Naive B cell (primary cell): ENCODE data around the gene GPX6. TPM values are rescaled to one million over a fixed set of nuclear protein-coding genes. Genes with fewer than 3 reads are reported as not detected.
"Not testable (repeated sequence)": the region's sequence is repeated elsewhere in the genome, so short reads cannot be mapped to it uniquely, and the experiment has no call there.

Experiments
- ATAC-seq, 2 donors: fragments of 150-1000 bp; cut with Tn5 transposase; 2 replicates each; pipeline ENCODE4 v1.10.0; 2021; ENCODE audit warnings: low read depth in 2 of 2, mild to moderate bottlenecking in 2 of 2, moderate library complexity in 2 of 2
- DNase-seq: peaks from one replicate; pipeline ENCODE4 v3.0.0; 2022
- H3K27ac Mint-ChIP-seq, 6 donors: one replicate each; pipeline ENCODE4 v1.8.0; 2020 to 2022; ENCODE audit warnings: mild to moderate bottlenecking in 6 of 6, mixed read lengths in 6 of 6, moderate library complexity in 5 of 6, inconsistent platforms in 2 of 6
- H3K27me3 Mint-ChIP-seq, 3 donors: one replicate each; pipeline ENCODE4 v1.8.0; 2021 to 2022; ENCODE audit warnings: mixed read lengths in 3 of 3, mild to moderate bottlenecking in 1 of 3
- H3K36me3 Mint-ChIP-seq, 2 donors: one replicate each; pipeline ENCODE4 v1.8.0; 2020 to 2022; ENCODE audit warnings: mixed read lengths in 2 of 2, inconsistent platforms in 1 of 2, mild to moderate bottlenecking in 1 of 2
- H3K4me1 Mint-ChIP-seq, 3 donors: one replicate each; pipeline ENCODE4 v1.8.0; 2020 to 2022; ENCODE audit warnings: mixed read lengths in 3 of 3, inconsistent platforms in 1 of 3, mild to moderate bottlenecking in 1 of 3, moderate library complexity in 1 of 3
- H3K4me3 Mint-ChIP-seq, 8 donors: one replicate each; pipeline ENCODE4 v1.8.0; 2020 to 2022; ENCODE audit warnings: mild to moderate bottlenecking in 8 of 8, mixed read lengths in 8 of 8, moderate library complexity in 8 of 8, inconsistent platforms in 2 of 8
- H3K9me3 Mint-ChIP-seq, 7 donors: one replicate each; pipeline ENCODE4 v1.8.0; 2020 to 2022; ENCODE audit warnings: mixed read lengths in 7 of 7, mild to moderate bottlenecking in 5 of 7, inconsistent platforms in 2 of 7, moderate library complexity in 1 of 7
- polyA plus RNA-seq, 6 donors: library from polyadenylated mRNA; unstranded; fragments of 300-500 nt; fragmentation: Illumina TruSeq; gene quantifications; one replicate each; pipeline ENCODE4 v1.2.3, GENCODE V29; 2021; ENCODE audit warnings: low read depth in 6 of 6

The GPX6 gene
- polyA plus RNA-seq, 6 donors from 2014 or later: not detected

GRCh38 chr6:28506807-28507475 is 8.7 kb downstream of the GPX6 start:
- ATAC-seq (no peak), DNase-seq (no peak)
- Mint-ChIP-seq H3K9me3 (peaks cover 0 to 6% (median 0%) of the 10 kb centered on the region in 7 donors), H3K4me1 (no peaks in the 10 kb centered on the region), H3K4me3 (no peak overlapping the region), H3K27ac (no peak overlapping the region), H3K36me3 (no peaks in the 10 kb centered on the region), H3K27me3 (peaks cover 22 to 33% (median 32%) of the 10 kb centered on the region in 3 donors)

DNA sequence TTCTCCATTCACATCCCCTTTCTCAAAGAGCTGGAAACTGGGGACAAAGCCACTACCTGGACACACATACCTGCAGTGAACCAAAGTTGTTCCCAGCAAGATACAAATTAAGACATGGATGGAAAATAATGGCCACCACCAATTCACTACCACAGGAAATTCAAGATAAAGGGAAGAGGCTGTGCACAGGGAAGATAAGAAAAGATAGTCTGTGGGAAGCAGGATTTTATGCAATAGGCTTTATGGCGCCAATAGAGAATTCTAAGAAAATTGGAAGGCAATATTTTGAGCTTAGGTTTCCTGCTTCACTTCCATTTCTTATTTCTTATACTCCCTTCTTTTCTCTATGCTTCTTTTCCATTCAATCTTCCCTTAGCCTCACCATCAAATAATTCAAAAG is 9.9 kb downstream of the GPX6 start:
- Mint-ChIP-seq H3K4me3 (no peak overlapping the region), H3K27ac (no peak overlapping the region), H3K4me1 (no peaks in the 10 kb centered on the region), H3K9me3 (peaks cover 0 to 6% (median 0%) of the 10 kb centered on the region in 7 donors), H3K36me3 (no peaks in the 10 kb centered on the region), H3K27me3 (peaks cover 22 to 33% (median 27%) of the 10 kb centered on the region in 3 donors)
- DNase-seq (no peak), ATAC-seq (no peak)

GRCh38 chr6:28502709-28503305 is 12.8 kb downstream of the GPX6 start:
- not testable (repeated sequence) for DNase-seq, H3K27ac Mint-ChIP-seq, H3K4me1 Mint-ChIP-seq, ATAC-seq, H3K9me3 Mint-ChIP-seq, H3K36me3 Mint-ChIP-seq
- Mint-ChIP-seq H3K27me3 (peaks cover 36 to 54% (median 37%) of the 10 kb centered on the region in 3 donors), H3K4me3 (peak overlapping the region in 2 of 8 donors; percentile 18 to 53)

DNA sequence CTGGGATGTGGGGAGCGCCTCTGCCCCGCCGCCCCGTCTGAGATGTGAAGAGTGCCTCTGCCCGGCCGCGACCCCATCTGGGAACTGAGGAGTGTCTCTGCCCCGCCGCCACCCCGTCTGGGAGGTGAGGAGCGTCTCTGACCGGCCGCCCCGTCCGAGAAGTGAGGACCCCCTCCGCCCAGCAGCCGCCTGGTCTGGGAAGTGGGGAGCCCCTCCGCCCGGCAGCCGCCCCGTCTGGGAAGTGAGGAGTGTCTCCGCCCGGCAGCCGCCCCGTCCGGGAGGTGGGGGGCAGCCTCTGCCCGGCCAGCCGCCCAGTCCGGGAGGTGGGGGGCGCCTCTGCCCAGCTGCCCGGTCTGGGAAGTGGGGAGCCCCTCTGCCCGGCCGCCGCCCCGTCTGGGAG is 13.5 kb downstream of the GPX6 start:
- DNase-seq, H3K36me3 Mint-ChIP-seq, ATAC-seq, H3K4me3 Mint-ChIP-seq, H3K9me3 Mint-ChIP-seq, H3K27ac Mint-ChIP-seq, H3K4me1 Mint-ChIP-seq: not testable (repeated sequence)
- H3K27me3 Mint-ChIP-seq: peaks cover 40 to 53% (median 41%) of the 10 kb centered on the region in 3 donors

DNA sequence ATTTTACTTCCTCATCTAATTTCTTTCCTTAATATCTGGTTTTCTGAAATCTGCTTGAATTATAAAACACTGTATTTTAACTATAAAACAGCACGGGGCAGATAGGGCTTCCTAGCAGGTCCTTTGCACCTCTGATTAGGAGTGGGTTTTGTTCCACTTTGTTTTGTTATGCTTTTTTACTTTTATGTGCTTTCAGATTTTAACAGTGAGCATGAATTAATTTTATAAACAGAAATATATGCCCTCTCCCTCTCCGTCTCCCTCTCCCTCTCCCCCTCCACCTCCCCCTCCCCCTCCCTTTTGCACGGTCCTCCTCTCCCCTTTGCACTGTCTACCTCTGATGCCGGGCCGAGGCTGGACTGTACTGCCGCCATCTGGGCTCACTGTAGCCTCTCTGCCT is 14.3 kb downstream of the GPX6 start:
- H3K36me3 Mint-ChIP-seq: no peaks in the 10 kb centered on the region

DNA sequence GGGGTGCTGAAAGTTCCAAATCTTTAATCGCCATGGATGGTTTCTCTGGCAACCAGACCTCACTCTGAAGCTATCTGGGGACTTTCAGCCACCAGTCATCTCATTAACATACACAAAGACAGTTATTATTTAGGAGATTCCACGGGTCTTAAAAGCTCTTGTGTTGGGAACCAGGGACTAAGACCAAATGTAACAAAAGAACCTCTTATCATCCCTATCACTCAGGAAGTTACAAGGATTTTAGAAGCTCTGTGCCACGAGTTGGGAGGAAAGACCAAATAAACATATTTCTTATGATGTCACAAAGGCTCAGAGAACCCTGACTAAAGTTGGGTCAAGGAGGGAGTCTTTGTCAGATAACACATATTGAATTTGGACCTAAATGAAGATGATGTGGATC is 17.7 kb downstream of the GPX6 start:
- Mint-ChIP-seq H3K9me3 (peaks cover 0 to 2% (median 0%) of the 10 kb centered on the region in 7 donors), H3K36me3 (no peaks in the 10 kb centered on the region), H3K27me3 (peaks cover 40 to 60% (median 46%) of the 10 kb centered on the region in 3 donors), H3K27ac (no peak overlapping the region), H3K4me1 (no peaks in the 10 kb centered on the region), H3K4me3 (no peak overlapping the region)
- DNase-seq: no peak
- no peak for ATAC-seq

More for the DNA sequence above, 14.3 kb downstream of the GPX6 start:
- Mint-ChIP-seq H3K27ac (no peak overlapping the region), H3K9me3 (peaks cover 0 to 6% (median 0%) of the 10 kb centered on the region in 7 donors), H3K27me3 (peaks cover 40 to 53% (median 45%) of the 10 kb centered on the region in 3 donors), H3K4me1 (no peaks in the 10 kb centered on the region), H3K4me3 (no peak overlapping the region)
- ATAC-seq (no peak), DNase-seq (no peak)

DNA sequence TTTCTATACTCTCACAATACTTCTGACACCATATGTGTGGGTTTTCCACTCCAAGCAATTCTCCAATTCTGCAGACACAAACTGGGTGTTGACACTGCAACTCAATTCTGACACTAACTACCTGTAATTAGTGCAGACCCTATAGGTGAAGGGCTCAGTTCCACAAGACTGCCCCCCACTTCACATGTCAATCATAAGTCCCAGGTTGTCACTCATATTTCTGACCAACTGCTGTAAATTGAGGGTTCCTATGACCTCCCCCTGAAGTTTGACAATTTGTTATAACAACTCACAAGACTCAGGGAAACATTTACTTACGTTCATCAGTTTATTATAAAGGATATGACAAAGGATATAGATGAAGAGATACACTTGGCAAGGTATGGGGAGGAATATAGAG is 18.3 kb downstream of the GPX6 start:
- DNase-seq (no peak), ATAC-seq (no peak)
- H3K27me3 Mint-ChIP-seq: peaks cover 45 to 66% (median 52%) of the 10 kb centered on the region in 3 donors
- no peaks in the 10 kb centered on the region for H3K4me1 Mint-ChIP-seq
- H3K27ac Mint-ChIP-seq: no peak overlapping the region
- H3K9me3 Mint-ChIP-seq: peaks cover 0 to 2% (median 0%) of the 10 kb centered on the region in 7 donors
- no peak overlapping the region for H3K4me3 Mint-ChIP-seq
- no peaks in the 10 kb centered on the region for H3K36me3 Mint-ChIP-seq

GRCh38 chr6:28496099-28496779 is 19.4 kb downstream of the GPX6 start:
- Mint-ChIP-seq H3K27ac (peak overlapping the region in 1 of 6 donors; percentile 17), H3K4me1 (peaks cover 2 to 7% (median 6%) of the 10 kb centered on the region in 3 donors), H3K36me3 (no peaks in the 10 kb centered on the region), H3K4me3 (no peak overlapping the region), H3K27me3 (peaks cover 55 to 76% (median 62%) of the 10 kb centered on the region in 3 donors), H3K9me3 (peaks cover 0 to 2% (median 0%) of the 10 kb centered on the region in 7 donors)
- DNase-seq (no peak), ATAC-seq (no peak)

- no peak overlapping the region for H3K27ac Mint-ChIP-seq
These were observed 23.6 kb downstream of the GPX6 start for GRCh38 chr6:28491984-28492317.

GRCh38 chr6:28490205-28490890 is 25.2 kb downstream of the GPX6 start:
- H3K9me3 Mint-ChIP-seq: peaks cover 0 to 17% (median 2%) of the 10 kb centered on the region in 7 donors
- peaks cover 17 to 23% (median 23%) of the 10 kb centered on the region in 3 donors for H3K4me1 Mint-ChIP-seq
- ATAC-seq (no peak), DNase-seq (no peak)
- H3K27me3 Mint-ChIP-seq: peaks cover 66 to 83% (median 73%) of the 10 kb centered on the region in 3 donors
- H3K4me3 Mint-ChIP-seq: peak overlapping the region; percentile 17 to 85 (median 62)
- no peak overlapping the region for H3K27ac Mint-ChIP-seq
- H3K36me3 Mint-ChIP-seq: peaks cover 0 to 3% of the 10 kb centered on the region in 2 donors

More at GRCh38 chr6:28491984-28492317, 23.6 kb downstream of the GPX6 start:
- H3K27me3 Mint-ChIP-seq: peaks cover 64 to 83% (median 72%) of the 10 kb centered on the region in 3 donors
- DNase-seq (no peak), ATAC-seq (no peak)
- H3K4me3 Mint-ChIP-seq: no peak overlapping the region
- H3K36me3 Mint-ChIP-seq: no peaks in the 10 kb centered on the region
- H3K4me1 Mint-ChIP-seq: peaks cover 17 to 23% (median 23%) of the 10 kb centered on the region in 3 donors
- H3K9me3 Mint-ChIP-seq: peaks cover 0 to 4% (median 0%) of the 10 kb centered on the region in 7 donors

DNA sequence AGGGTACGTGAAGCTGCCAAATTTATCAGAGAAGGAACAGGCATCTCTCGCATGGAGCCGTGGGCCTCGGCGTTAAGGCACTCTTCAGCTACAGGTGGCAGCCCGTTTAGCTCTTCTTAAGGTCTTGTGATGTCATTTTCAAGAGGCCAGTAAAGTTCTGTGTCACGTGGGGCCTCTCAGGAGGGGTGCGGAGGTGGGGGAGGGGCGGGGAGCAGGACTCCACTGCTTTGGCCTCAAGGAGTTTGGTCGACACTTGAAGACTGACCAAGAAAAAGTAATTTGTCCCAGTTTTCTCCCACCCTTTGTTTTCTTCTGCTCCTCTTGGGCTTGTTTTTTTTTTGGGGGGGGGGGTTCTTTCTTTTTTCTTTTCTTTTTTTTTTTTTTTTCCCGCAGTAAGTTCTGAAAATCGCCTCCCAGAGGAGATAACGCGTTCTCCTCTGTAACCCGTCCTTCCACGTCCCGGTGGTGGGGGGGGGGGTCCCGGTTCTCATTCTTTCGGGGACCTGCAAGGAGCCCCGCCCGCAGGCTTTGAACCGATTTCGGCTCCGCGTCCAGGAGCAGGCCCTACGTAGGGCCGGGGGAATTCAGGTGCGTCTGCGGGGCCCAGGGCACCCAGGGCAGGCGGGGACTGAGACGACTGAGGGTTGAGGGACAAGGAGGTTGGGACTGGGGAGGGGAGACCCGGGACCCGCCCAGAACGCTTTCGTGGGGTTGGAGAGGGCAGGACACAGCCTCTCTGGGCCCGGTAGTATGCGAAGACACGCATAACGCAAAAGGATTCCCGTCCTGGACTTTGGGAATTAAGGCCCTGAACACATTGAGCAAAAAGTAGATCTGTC is 26.0 kb downstream of the GPX6 start:
- no peak for DNase-seq
- H3K4me1 Mint-ChIP-seq: peaks cover 17 to 23% (median 23%) of the 10 kb centered on the region in 3 donors
- peaks cover 1 to 24% (median 5%) of the 10 kb centered on the region in 7 donors for H3K9me3 Mint-ChIP-seq
- H3K27me3 Mint-ChIP-seq: peaks cover 67 to 88% (median 77%) of the 10 kb centered on the region in 3 donors
- peak in 1 of 2 donors; percentile 55 for ATAC-seq
- peak overlapping the region; percentile 25 to 85 (median 68) for H3K4me3 Mint-ChIP-seq
- H3K27ac Mint-ChIP-seq: peak overlapping the region in 3 of 6 donors; percentile 19 to 39 (median 33)
- H3K36me3 Mint-ChIP-seq: peaks cover 0 to 9% of the 10 kb centered on the region in 2 donors

DNA sequence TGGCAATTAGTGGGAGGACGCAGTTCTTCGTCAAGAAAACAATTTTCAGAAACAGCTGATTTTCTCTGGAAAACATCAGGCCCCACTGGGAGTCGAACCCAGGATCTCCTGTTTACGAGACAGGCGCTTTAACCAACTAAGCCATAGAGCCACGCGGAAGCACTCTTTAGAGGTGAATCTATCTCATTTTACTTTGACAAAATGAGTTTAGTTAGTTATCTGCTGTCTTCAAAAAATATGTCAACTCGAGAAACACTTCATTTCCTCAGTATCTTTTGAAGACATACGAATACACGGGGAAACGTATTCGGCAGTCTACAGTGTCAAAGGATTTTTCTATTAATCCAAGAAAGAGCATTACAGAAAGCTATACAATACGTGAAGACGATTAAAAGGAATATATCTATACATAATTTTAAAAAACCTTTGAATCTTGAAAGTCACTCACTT is 26.7 kb downstream of the GPX6 start:
- Mint-ChIP-seq H3K27me3 (peaks cover 65 to 82% (median 75%) of the 10 kb centered on the region in 3 donors), H3K4me3 (peak overlapping the region in 5 of 8 donors; percentile 45 to 85 (median 73))

More for the DNA sequence above, 26.7 kb downstream of the GPX6 start:
- DNase-seq: no peak
- ATAC-seq: no peak
- H3K4me1 Mint-ChIP-seq: peaks cover 17 to 23% (median 23%) of the 10 kb centered on the region in 3 donors
- peaks cover 0 to 9% of the 10 kb centered on the region in 2 donors for H3K36me3 Mint-ChIP-seq
- H3K9me3 Mint-ChIP-seq: peaks cover 1 to 24% (median 5%) of the 10 kb centered on the region in 7 donors
- H3K27ac Mint-ChIP-seq: peak overlapping the region in 1 of 6 donors; percentile 19
